ENCODE measurements around the gene NACC2.

GRCh38 chr9:135994501-135995192 is 100.4 kb downstream of the NACC2 start:
- TF ChIP-seq CTCF (IDR thresholded peaks at IDR 0.05) (no peak), POLR2A (IDR thresholded peaks at IDR 0.05) (no peak)
